NK-92 treated with Interleukin-12 subunit alpha and Interleukin-12 subunit beta, amount 100 ng/mL, for 24 hours (cell line): ENCODE data around the gene CPAMD8.

ENCODE experiments used
- DNase-seq: peaks from one replicate; lab custom pipeline; 2025; lab: John Stamatoyannopoulos, UW

CPAMD8 gene

DNA sequence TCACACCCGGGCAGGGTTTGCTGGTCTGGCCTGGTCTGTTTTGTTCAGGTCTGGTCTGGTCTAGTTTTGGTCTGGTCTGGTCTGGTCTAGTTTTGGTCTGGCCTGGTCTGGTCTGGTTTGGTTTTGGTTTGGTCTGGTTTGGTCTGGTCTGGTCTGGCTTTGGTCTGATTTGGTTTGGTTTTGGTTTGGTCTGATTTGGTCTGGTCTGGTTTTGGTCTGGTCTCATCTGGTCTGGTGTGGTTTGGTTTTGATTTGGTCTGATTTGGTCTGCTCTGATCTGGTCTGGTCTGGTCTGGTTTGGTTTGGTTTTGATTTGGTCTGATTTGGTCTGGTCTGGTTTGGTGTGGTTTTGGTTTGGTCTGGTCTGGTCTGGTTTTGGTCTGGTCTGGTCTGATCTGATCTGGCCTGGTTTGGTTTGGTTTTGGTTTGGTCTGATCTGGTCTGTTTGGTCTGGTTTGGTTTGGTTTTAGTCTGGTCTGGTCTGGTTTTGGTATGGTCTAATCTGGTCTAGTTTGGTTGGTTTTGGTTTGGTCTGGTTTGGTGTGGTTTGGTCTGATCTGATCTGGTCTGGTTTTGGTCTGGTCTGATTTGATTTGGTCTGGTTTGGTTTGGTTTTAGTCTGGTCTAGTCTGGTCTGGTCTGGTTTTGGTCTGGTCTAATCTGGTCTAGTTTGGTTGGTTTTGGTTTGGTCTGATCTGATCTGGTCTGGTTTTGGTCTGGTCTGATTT, 152.2 kb downstream of the CPAMD8 start:
- no peak for DNase-seq

- DNase-seq: no peak
Measured at GRCh38 chr19:16873594-16873993, 153.0 kb downstream of the CPAMD8 start.

- no peak for DNase-seq
Measured at GRCh38 chr19:16872728-16873127, 153.9 kb downstream of the CPAMD8 start.

DNA sequence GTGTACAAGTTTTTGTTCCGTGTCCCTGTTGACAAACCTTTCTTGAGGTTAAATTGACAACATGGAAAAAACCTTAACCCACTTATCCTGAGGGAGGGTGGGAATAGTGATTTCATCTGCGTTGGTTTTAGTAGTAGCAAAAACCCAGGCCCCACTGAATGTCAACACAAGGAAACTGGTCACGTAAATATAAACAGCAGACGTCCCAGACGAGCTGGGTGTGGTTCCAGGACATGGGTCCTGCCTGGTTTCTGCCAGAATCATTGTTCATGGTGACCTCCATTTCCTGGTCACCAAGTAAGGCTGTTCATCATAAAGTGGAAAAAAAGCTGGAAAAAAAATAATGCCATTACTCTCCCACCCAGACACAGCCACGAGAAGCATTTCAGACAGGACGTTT, 154.7 kb downstream of the CPAMD8 start:
- no peak for DNase-seq

- DNase-seq: no peak
Measured at GRCh38 chr19:16869331-16869972, 157.2 kb downstream of the CPAMD8 start.

DNA sequence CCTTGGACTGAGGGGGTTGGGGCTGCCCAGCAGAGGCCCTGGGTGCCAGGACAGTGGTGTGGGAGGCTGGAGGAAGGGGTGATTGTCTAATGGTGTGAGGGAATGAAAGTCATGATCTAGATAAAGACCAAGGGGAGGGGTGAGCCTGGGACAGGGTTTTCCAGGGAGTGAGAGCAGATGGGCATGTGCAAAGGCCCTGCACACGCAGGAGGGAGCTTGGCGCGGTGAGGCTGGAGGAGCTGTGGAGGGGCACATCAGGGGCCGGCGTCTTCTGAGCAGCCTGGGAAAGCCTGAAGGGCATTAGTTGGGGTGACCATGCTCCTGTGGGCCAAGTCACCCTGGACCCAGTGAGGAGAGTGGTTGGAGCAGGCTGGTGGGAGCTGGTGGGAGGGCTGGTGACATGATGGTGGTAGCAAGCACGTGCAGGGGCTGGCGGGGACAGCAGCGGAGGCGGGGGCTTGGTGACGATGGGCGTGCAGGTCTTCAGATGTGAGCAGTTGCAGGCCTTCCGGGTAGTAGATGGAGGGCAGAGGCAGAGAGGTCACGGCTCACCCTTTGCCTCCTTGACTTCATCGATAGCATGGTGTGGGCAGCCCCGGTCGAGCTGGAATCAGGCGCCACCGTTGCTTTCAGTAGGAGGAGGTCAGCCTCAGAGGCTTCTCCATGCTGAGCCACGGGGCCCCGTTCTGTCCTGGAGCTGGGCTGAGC, 158.0 kb downstream of the CPAMD8 start:
- DNase-seq: no peak

- no peak for DNase-seq
Measured at GRCh38 chr19:16867211-16867610, 159.4 kb downstream of the CPAMD8 start.

- no peak for DNase-seq
Measured at GRCh38 chr19:16862826-16863415, 163.7 kb downstream of the CPAMD8 start.

DNA sequence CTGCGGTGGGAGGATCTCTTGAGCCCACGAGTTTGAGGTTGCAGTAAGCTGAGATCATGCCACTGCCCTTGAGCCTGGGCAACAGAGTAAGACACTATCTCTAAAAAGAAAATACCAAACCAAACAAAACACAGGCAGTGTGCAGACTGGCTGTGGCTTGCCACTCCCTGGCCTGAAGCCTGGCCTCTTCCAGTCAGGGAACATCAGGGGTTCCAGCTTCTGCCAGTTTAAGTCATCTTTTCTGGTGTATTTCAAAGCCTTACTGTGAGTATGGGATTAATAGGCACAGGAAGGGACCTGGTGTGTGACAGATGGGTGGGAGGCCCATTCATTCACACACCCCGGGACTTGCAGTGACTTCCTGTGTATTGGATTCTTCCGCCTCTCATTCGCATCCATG, 164.8 kb downstream of the CPAMD8 start:
- no peak for DNase-seq

DNA sequence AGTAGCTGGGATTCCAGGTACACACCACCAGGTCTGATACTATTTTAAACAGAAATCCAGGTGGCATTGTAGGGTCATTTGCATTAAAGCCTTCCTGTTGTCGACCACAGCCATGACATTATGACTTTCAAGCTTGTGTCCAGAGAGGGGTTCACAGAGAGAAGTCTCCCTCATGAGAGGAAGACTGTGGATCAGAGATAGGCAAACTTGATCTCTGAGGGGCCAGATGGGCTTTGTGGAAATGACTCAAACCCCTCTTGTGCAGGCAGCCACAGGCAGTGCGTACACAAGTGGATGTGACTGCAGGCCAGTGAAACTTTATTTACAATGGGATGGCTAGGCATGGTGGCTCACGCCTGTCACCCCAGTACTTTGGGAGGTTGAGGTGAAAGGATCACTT, 165.6 kb downstream of the CPAMD8 start:
- DNase-seq: no peak

- DNase-seq: no peak
Measured at GRCh38 chr19:16860118-16860517, 166.5 kb downstream of the CPAMD8 start.

GRCh38 chr19:16859626-16860025, 167.0 kb downstream of the CPAMD8 start:
- no peak for DNase-seq

DNA sequence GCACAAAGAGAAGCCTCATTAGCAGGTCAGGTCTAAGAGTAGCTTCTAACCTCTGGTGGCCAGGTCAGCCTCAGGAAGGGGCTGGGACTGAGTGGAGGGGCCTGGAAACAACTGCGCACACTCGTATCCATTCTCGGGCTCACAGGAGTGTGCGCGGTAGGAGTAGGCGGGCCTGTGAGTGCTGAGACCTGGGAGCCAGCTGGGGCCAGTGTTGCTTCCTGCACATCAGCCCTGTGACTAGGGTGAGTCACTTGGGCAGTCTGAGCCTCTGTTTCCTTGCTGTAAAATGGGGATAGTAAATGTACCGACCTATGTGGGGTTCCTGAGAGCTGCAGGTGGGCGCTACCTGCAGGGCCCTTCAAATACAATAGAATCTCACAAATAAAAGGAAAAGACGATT, 170.5 kb downstream of the CPAMD8 start:
- no peak for DNase-seq

DNA sequence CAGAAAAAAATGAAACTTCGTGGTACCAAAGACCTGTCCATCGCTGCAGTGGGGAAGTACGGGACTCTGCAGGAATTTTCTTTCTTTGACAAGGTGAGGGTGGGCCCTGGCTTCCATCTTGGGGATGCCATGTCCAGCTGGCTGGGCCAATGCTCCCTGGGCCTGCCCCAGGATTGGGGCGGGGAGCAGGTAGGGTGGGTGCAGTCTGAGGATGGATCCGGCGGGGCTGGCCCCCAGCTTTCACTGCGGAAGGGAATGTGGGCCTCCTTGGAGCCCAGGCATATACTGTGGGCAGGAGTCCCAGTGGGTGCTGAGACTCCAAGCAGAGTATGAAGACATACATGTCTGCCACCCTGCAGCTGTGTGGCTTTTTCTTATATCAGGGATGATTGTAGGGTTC, 173.5 kb downstream of the CPAMD8 start:
- no peak for DNase-seq

GRCh38 chr19:16851031-16851712, 175.4 kb downstream of the CPAMD8 start:
- no peak for DNase-seq

- DNase-seq: no peak
Measured at GRCh38 chr19:16850133-16850532, 176.5 kb downstream of the CPAMD8 start.

DNA sequence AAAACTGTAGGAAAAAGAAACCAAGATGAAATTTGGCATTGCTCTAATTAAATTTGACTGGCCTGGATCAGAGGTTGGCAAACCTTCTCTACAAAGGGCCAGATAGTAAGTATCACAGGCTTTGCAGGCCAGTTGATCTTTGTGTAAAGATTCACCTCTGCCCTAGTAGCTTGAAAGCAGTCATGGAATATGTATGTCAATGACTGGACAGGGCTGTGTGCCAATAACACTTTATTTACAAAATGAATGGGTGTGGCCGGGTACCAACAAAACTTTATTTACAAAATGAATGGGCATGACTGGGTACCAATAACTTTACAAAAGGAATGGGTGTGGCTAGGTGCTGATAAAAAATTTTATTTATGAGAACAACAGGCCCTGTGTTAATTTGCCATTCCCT, 177.4 kb downstream of the CPAMD8 start:
- no peak for DNase-seq

DNA sequence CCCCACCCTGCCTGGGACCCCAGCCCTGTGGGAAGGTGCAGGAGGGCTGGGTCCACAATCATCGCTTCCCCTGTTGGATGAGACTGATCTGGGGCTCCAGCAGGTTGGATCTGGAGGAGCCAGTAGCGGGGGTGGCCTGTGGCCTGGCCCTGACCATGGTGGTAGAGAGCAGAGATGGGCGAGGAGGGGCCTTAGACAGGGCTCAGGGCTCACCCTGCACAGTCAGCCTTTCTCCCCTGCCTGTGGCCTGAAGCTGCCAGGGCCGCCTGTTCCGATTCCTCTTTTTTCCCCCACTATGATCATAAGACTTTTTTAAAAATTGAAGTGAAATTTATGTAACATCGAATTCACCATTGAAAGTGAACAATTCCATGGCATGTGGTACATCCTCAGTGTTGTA, 179.2 kb downstream of the CPAMD8 start:
- no peak for DNase-seq

GRCh38 chr19:16846901-16847300, 179.7 kb downstream of the CPAMD8 start:
- DNase-seq: no peak
